ENCODE measurements around the gene ANKDD1B. TPM values are rescaled to one million over a fixed set of nuclear protein-coding genes. Genes with fewer than 3 reads are reported as not detected.
"Not testable (repeated sequence)": the region's sequence is repeated elsewhere in the genome, so short reads cannot be mapped to it uniquely, and the experiment has no call there.

ANKDD1B gene
- polyA plus RNA-seq (ENCODE audit: insufficient read length in 12 of 12), result 1 to 10 TPM in 5 of 12 donors, under 1 TPM in 5, not detected in 2; 0.30 to 2.5 (median 1.1) TPM
- long read RNA-seq, donor 1, partial matches to known transcripts, result 24 of 24 reads
- long read RNA-seq, donor 1, other reads (novel, unspliced or antisense), result 0 of 24 reads
- long read RNA-seq, donor 2, result 0 reads
- long read RNA-seq, donor 3, result 0 reads
- long read RNA-seq, donor 4, result 0 reads
- long read RNA-seq, donor 5, result 0 reads
- long read RNA-seq, donor 6, result 0 reads
- long read RNA-seq, donor 7, result 0 reads
- long read RNA-seq, donor 8, result 0 reads
- long read RNA-seq, donor 9, result 0 reads
- long read RNA-seq, donor 10, result 0 reads
- long read RNA-seq, donor 11, result 0 reads

DNA sequence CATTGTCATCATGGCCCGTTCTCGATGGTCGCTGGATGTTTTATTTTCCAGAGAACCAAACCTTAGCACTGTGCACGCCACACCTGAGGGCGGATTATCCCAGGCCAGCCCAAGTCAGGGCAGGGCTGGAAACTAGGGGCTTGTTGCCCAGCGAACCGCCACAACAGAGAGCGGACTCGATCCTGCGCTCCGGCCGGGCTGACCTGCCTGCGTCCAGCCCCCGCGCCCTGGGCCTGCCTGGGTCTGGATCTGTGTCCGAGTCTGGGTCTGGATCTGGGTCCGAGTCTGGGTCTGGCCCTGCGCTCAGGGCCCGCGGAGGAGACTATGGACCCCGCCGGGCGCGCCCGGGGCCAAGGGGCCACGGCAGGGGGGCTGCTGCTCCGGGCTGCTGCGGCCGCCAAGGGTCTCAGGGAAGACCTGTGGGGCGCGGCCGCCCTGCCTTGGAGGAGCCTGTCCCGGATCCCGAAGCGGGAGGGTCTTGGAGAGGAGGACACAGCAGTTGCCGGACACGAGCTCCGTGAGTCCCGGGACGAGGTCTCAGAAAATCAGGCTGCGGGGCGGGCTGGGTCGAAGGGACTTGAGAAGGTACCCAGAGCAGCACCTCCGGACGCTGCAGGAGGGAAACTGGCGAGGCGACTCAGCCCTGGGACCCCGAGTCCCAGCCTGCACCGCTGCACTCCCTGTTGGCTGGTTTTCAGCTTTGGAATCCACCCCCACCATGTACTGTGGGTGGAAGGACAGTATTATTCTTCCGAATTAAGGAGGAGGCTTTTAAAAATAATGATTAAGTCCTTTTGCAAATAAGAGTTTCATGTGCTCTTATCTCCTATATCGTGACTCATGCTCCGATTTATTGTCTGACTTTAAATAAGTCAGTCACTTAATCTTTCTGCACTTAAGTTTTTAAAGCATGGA lies at the start of gene ANKDD1B:
TSS of gene ANKDD1B (plus strand) at position 143 of the 915 bp plus-strand sequence. CDS start at position 325, 182 bp downstream.
- DNase-seq, result no peak

DNA sequence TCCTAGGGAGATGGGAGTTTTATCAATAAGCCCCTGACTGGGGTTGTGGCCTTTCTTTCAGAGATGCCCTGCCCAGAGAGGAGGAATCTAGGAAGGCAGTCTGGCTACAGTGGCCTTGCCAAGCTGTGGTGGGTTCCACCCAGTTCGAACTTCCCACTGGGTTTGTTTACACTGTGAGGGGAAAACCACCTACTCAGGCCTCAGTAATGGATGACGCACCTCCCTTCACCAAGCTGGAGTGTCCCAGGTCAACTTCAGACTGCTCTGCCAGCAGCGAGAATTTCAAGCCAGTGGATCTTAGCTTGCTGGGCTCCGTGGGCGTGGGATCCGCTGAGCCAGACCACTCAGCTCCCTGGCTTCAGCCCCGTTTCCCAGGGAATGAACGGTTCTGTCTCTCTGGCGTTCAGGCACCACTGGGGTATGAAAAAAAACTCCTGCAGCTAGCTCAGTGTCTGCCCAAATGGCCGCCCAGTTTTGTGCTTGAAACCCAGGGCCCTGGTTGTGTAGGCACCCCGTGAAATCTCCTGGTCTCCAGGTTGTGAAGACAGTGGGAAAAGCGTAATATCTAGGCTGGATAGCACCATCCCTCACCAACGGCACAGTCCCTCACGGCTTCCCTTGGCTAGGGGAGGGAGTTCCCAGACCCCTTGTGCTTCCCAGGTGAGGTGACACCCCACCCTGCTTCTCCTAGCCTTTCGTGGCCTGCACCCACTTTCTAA lies 45.1 kb upstream of the ANKDD1B start:
- not testable (repeated sequence) for DNase-seq

DNA sequence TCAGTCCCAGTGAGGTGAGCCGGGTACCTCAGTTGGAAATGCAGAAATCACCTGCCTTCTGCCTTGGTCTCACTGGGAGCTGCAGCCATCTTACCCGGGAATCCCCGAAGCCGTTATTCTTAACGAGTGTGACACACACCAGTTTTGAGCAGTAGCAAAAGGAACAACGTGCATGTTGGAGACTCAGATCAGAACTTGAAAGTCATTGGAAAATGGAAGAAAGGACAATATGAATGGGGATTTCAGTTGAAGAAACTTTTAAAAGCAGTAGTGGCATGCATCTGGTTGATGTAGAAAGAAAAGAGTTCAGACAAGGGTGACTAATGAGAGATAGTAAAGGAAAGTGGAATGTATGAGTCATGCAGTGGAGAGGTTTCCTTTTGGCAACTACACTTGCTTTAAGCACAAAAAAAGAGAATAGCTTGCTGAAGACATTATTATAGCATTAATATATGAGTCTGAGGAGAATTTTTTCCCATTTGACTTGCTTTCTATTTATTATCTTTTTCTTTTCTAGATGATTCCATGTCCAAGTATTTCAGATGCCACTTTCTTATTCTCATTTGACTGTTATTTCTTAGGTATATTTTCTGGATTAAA lies 44.4 kb upstream of the ANKDD1B start:
- peak; percentile 86 for DNase-seq

DNA sequence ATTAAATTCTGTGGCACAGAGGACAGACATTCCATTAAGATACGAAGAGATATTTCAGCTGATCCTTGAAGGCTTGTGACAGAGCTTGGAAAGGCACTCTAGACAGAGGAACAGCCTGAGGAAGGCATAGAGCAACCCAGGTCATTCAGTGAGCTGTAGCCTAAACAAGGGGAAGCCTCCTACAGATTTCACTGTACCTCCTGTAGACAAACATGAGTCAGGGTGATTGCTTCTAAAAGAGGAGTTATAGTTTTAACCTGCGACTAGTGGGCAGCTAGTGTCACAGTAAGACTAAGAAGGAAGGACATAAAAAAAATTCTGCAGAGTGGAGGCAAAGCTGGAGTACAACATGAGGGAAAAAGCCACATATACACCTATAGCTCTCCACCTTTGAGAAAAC lies 43.5 kb upstream of the ANKDD1B start:
- no peak for DNase-seq

DNA sequence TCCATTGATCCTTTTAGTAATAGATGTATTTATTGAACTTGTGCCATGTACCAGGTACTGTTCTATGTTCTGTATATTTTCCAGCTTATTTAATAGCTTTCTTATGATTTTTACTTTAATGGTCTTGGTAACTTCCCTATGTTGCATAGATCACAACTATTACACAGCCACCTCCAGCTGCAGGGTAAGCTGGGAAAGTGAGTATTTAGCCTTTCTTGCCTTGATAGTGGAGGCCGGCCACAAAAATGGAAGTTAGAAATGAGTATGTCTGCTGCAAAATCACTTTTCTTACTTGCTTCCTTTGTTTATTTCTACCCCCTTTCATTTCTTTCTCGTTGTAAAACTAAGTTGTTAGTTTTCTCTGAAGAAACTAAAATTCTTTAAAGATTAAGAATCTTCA lies 43.1 kb upstream of the ANKDD1B start:
- no peak for DNase-seq

DNA sequence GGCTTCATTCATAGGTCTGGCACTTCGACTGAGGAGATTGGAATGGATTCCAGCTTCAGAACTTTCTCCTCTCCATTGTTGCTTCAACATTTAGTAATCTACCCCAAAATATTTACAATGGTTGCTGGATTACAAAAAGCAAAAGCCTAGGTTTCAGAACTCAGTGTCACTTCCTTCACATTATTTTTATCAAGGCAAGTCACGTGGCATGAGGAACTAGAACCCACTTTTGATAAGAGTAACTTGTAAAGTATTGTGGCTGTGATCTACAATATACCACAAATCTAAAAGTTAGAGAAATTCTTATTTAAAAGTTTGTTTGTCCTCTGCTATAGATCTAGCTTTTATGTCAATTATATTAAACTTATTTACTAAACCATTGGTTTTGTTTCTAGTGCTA lies 39.7 kb upstream of the ANKDD1B start:
- no peak for DNase-seq

DNA sequence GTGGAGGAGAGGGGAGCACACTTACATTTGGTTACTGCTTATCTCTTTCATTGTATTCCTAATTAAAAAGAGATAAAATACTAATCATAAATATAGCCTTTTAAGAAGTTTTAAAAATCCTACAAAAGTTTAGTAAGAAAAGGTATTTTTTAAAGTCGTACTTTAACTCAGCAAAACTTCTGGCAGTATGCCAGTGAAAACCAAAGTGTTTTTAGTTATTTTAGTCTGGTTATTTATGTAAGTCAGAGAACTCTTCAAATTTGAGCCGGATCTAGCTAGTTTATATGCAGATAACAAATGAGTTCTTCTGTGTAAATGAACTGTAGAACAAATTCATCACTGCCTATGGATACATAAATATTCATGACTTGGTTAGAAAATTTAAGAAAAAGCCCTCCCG lies 36.5 kb upstream of the ANKDD1B start:
- peak; percentile 28 for DNase-seq

DNA sequence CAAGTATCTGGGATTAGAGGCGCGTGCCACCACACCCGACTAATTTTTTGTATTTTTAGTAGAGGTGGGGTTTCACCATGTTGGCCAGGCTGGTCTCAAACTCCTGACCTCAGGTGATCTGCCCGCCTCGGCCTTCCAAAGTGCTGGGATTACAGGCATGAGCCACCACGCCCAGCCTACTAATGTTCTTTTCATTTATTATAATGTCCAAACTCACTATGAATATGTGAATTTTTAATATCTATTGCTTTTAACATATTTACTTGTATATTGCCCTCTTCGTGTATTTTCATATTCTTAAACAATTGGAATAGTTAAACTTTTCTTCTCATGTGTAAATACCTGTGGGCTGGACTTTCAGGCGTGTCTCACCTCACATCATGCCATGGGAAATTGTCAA lies 33.0 kb upstream of the ANKDD1B start:
- not testable (repeated sequence) for DNase-seq

DNA sequence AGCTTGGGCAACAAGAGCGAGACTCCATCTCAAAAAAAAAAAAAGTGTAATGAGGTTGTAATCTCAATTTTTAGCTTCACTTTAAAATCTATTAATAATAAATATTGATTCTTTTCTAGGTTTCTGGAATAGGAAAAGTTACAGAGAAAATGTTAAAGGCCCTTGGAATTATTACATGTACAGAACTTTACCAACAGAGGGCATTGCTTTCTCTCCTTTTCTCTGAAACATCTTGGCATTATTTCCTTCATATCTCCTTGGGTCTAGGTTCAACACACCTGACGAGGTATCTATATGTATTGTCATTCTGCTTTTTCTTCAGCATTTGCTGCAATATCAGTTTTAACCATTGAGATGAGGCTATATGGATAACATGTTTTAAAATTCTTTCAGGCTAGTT lies 26.6 kb upstream of the ANKDD1B start:
- no peak for DNase-seq

DNA sequence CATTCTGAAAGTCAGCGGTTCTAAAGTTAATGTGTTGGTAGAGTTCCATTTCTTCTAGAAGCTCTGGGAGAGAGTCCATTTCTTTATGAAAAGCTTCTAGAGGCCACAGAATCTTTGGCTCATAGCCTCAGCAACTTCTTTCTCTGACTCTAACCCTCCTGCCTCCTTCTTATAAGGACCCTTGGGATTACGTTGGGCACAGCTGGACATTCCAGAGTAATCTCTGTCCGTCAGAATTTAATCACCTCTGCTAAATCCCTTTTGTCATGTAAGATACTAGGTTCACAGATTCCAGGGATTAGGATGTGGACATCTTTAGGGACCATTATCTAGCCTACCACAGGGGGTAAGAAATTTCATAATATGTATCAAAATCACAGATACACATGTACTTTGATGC lies 22.6 kb upstream of the ANKDD1B start:
- DNase-seq, result no peak

DNA sequence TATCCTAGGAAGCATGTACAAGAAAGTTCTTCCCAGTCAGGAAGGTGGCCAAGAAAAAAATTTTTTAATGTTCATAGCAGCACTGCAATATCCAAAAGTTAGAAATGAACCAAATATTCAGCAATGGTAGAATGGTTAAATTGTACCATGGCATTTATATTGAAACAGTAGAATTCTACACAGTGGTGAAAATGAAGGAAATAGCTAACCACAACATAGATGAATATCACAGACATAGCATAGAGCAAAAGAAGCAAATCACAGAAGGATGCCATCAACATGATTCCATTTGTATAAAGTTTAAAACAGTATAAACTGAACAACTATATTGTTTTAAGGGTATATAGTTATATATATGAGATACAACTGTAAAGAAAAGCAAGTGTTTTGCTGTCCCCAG lies 10.7 kb upstream of the ANKDD1B start:
- no peak for DNase-seq

DNA sequence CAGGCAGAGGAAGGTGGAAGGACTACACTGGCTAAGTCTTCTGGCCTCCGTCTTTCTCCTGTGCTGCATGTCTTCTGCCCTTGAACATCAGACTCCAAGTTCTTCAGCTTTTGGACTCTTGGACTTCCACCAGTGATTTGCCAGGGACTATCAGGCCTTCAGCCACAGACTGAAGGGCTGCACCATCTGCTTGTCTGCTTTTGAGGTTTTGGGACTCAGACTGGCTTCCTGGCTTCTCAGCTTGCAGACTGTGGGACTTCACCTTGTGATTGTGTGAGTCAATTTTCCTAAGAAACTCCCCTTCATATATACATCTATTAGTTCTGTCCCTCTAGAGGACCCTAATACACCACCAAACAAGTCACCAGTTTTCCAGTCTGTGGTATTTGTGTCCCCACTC lies 9.7 kb upstream of the ANKDD1B start:
- no peak for DNase-seq

DNA sequence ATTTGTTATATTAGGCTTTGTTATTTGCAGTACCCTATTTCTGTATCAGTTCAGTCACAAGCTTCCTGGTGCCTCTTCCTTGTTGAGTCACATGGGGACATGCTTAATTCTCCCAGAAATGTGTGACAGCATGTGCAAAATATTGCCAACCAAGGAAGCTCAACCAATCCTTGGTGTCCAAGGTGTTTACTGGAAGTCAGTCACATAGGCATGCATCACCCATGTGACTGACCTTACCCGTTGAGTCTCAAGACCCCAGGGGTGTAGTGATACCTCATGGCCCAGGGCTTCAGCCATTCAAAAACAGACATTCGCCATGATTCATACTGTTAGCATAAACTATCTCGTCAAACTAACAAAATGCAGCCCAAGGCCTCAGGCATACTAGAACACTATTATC lies 9.3 kb upstream of the ANKDD1B start:
- no peak for DNase-seq

DNA sequence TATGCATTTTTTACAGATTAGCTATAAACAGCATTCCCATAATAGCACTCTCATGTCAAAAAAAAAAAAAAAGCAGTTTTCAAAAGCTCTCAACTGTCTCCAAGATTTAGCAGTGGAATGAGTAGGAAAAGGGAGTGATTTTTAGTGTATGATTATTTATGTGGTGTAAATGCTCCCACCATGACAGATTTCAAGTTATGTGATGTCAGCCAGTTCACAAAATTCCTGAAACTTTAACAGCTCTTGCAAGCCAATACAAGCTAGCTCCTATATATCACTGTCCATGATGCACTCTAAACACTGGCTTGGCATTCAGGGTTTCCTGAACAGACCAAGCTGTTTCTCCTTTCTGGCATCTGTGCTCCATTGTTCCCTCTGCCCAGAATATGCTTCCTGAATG lies 7.9 kb upstream of the ANKDD1B start:
- DNase-seq, result peak; percentile 22

DNA sequence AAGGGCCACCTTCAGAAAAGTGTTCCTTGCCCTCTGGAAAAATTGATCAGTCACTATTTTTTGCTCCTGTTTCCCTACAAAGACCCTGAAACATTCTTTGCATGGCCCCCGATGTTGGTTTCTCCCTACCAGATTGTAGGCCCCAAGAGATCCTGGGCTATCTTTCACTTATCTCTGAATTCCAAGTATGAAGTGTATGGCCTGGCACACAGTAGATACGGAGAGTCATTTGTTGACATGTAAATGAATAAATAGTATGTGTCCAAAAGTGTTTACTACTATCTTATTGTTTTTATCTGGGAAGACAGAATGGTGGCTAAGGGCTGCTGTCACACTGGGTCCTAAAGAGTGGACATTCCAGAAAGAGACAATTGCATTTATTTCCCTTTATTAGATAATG lies 7.4 kb upstream of the ANKDD1B start:
- DNase-seq, result no peak

DNA sequence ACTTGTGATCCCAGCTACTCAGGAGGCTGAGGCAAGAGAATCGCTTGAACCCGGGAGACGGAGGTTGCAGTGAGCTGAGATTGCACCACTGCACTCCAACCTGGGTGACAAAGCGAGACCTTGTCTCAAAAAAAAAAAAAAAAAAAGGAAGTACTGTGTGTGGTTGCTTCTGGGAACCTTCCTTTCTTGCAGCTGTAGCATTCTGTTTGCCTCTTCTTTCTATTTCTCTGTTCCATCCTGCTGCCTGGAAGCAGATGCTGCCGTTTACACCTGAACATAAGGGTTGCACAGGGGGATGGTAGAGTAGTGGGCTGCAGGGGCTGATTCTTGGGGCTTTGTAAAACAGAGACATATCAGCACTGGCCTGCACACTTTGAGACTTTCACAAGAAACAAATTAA lies 3.9 kb upstream of the ANKDD1B start:
- DNase-seq, result not testable (repeated sequence)

DNA sequence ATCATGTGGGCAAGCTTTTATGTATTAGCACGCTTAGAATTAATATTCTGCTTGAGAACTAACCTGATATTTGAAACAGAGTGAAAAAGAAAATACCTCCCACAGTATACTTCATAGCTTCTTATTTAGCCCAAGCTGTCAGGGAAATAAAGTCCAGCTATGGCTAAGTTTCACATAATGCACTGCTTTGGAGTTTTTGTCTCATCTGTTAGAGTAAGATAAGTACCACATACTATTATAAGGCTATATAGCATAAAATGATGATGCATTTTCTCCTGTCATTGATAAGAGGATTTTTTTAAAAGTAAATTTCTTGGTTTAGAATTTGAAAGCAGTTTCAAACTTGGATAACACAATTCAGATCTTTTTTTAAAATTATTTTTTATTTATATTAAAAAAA lies 2.4 kb upstream of the ANKDD1B start:
- DNase-seq, result no peak

DNA sequence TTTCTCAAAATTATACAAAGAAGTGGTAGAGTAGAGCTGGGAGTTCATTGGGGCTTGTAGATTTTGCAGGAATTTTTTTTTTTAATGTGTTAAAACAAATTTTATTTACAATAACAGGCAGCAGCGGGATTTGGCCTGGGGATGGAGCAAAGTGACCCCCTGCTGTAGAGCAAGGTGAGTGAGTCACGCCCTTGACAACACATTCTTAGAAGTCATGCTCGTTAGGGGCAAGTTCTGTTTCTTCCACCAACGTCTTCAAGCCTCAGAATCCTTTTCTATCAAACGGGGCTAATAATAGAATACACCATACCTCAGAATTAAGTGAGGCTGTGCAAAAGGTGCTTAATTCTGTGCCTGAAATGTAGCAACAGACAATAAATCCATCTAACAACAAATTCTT lies 1.1 kb upstream of the ANKDD1B start:
- DNase-seq, result no peak

DNA sequence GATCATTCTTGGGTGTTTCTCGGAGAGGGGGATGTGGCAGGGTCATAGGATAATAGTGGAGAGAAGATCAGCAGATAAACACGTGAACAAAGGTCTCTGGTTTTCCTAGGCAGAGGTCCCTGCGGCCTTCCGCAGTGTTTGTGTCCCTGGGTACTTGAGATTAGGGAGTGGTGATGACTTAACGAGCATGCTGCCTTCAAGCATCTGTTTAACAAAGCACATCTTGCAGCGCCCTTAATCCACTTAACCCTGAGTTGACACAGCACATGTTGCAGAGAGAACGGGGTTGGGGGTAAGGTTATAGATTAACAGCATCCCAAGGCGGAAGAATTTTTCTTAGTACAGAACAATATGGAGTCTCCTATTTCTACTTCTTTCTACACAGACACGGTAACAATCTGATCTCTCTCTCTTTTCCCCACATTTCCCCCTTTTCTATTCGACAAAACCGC lies 368 bp upstream of the ANKDD1B start:
- not testable (repeated sequence) for DNase-seq

DNA sequence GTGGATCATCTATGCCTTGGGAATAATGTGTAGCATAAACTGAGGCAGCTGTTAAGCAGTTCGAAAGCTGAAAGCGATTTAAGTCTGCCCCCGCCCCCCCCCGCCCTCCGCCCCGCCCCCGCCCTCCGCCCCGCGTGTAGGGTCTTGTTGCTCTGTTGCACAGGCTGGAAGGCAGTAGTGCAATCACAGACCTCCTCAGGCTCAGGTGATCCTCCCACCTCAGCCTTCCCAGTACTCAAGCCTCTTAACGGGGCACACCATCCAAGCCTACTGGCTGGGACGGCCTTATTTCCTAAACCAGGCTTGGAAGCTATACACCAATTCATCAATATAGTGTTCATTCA lies 945 bp downstream of the ANKDD1B start:
- no peak for DNase-seq

DNA sequence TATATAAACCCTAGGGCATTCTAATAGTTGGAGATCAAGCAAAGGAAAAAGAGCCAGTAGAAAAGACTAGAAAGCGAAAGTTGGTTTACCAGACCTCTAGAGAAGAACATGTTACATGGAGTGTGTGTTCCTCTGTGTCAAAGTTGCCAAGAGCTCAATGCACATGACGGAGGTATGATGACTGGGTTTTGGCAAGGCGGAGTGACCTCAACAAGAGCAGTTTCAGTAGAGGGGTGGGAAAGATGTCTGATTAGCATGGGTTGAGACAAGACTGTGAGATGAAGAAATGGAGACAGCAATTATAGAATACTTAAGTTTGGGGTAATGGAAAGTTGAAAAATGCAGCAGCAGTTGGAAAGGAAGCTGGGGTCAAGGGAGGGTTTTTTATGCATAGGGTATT lies 1.6 kb downstream of the ANKDD1B start:
- no peak for DNase-seq

DNA sequence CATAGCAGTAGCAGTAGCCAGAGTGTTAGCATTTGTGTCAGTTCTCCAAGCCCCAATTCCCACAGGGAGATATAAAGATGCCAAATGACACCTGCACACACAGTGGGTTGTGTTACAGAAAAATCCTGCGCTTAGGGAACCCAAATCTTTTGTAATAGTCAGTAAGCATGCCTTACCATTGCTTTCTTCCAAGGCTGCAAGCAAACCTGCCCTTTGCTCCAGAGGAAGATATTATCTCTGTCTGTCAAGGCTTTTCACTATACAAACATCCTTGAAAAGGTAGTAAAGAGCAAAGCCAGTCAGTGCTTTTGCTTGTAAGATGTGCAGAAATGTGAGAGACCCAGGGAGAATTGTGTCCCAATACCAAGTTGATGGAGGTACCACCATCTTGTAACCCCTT lies 2.9 kb downstream of the ANKDD1B start:
- no peak for DNase-seq
